Measurements from ENCODE around the gene CCDC9.

Gene CCDC9

GRCh38 chr19:47280183-47280797 lies 24.0 kb downstream of the CCDC9 start:
- TF ChIP-seq RAD21 (IDR thresholded peaks at IDR 0.05; ENCODE audit: low read depth) = peak; percentile 24; the same call in 1 of the 2 replicates
- TF ChIP-seq CREB1 (IDR thresholded peaks at IDR 0.05; ENCODE audit: low read depth) = no peak

- TF ChIP-seq TCF12 (IDR thresholded peaks at IDR 0.05; ENCODE audit: low read depth) = no peak
- TF ChIP-seq ZBTB7A (IDR thresholded peaks at IDR 0.05; ENCODE audit: low read depth) = no peak
- no peak for TF ChIP-seq YY1 (IDR thresholded peaks at IDR 0.05; ENCODE audit: low read depth)
- no peak; the same call in 1 of the 2 replicates for TF ChIP-seq NFIC (IDR thresholded peaks at IDR 0.05)
- TF ChIP-seq TEAD4 (IDR thresholded peaks at IDR 0.05) = no peak
- TF ChIP-seq REST (IDR thresholded peaks at IDR 0.05; ENCODE audit: low read depth) = no peak
- TF ChIP-seq MAX (IDR thresholded peaks at IDR 0.05) = no peak
- no peak for TF ChIP-seq CREB1 (IDR thresholded peaks at IDR 0.05; ENCODE audit: low read depth)
- no peak for TF ChIP-seq EGR1 (IDR thresholded peaks at IDR 0.05)
- no peak for TF ChIP-seq USF1 (IDR thresholded peaks at IDR 0.05)
- no peak for TF ChIP-seq EP300 (IDR thresholded peaks at IDR 0.05; ENCODE audit: borderline replicate concordance)
Observed at GRCh38 chr19:47283405-47284059, 27.2 kb downstream of the CCDC9 start.

- TF ChIP-seq ZBTB7A (IDR thresholded peaks at IDR 0.05; ENCODE audit: low read depth) = no peak
- peak; percentile 76 for TF ChIP-seq RAD21 (IDR thresholded peaks at IDR 0.05; ENCODE audit: low read depth)
Observed at GRCh38 chr19:47284324-47284899, 28.1 kb downstream of the CCDC9 start.

GRCh38 chr19:47296036-47296435 lies 39.7 kb downstream of the CCDC9 start:
- peak; percentile 97 for TF ChIP-seq RAD21 (IDR thresholded peaks at IDR 0.05; ENCODE audit: low read depth)
- no peak for TF ChIP-seq CEBPB (IDR thresholded peaks at IDR 0.05)

GRCh38 chr19:47302249-47302648 lies 45.9 kb downstream of the CCDC9 start:
- no peak for TF ChIP-seq TEAD4 (IDR thresholded peaks at IDR 0.05)
- no peak for TF ChIP-seq TAF1 (IDR thresholded peaks at IDR 0.05; ENCODE audit: low read depth)
- TF ChIP-seq RAD21 (IDR thresholded peaks at IDR 0.05; ENCODE audit: low read depth) = no peak
- no peak for TF ChIP-seq YY1 (IDR thresholded peaks at IDR 0.05; ENCODE audit: low read depth)
- TF ChIP-seq CREB1 (IDR thresholded peaks at IDR 0.05; ENCODE audit: low read depth) = no peak
- TF ChIP-seq USF1 (IDR thresholded peaks at IDR 0.05) = no peak
- no peak for TF ChIP-seq TCF12 (IDR thresholded peaks at IDR 0.05; ENCODE audit: low read depth)

- TF ChIP-seq ZBTB7A (IDR thresholded peaks at IDR 0.05; ENCODE audit: low read depth) = no peak
- TF ChIP-seq RAD21 (IDR thresholded peaks at IDR 0.05; ENCODE audit: low read depth) = no peak
- TF ChIP-seq EGR1 (IDR thresholded peaks at IDR 0.05) = no peak
- TF ChIP-seq TAF1 (IDR thresholded peaks at IDR 0.05; ENCODE audit: low read depth) = no peak
- TF ChIP-seq YY1 (IDR thresholded peaks at IDR 0.05; ENCODE audit: low read depth) = no peak
- no peak for TF ChIP-seq CREB1 (IDR thresholded peaks at IDR 0.05; ENCODE audit: low read depth)
- no peak for TF ChIP-seq FOXM1 (IDR thresholded peaks at IDR 0.05; ENCODE audit: borderline replicate concordance, low read depth)
- TF ChIP-seq TEAD4 (IDR thresholded peaks at IDR 0.05) = no peak
- TF ChIP-seq USF1 (IDR thresholded peaks at IDR 0.05) = no peak
Observed at GRCh38 chr19:47303966-47304365, 47.6 kb downstream of the CCDC9 start.

GRCh38 chr19:47305309-47305751 lies 49.0 kb downstream of the CCDC9 start:
- TF ChIP-seq USF1 (IDR thresholded peaks at IDR 0.05) = no peak
- TF ChIP-seq EP300 (IDR thresholded peaks at IDR 0.05; ENCODE audit: borderline replicate concordance) = no peak
- no peak for TF ChIP-seq NFIC (IDR thresholded peaks at IDR 0.05)
- TF ChIP-seq TCF12 (IDR thresholded peaks at IDR 0.05; ENCODE audit: low read depth) = no peak
- TF ChIP-seq CREB1 (IDR thresholded peaks at IDR 0.05; ENCODE audit: low read depth) = no peak
- TF ChIP-seq CEBPB (IDR thresholded peaks at IDR 0.05) = no peak
- TF ChIP-seq MAX (IDR thresholded peaks at IDR 0.05) = peak; percentile 35; the same call in 1 of the 2 replicates
- TF ChIP-seq EGR1 (IDR thresholded peaks at IDR 0.05) = no peak
- no peak for TF ChIP-seq ZBTB7A (IDR thresholded peaks at IDR 0.05; ENCODE audit: low read depth)
- no peak for TF ChIP-seq FOXM1 (IDR thresholded peaks at IDR 0.05; ENCODE audit: borderline replicate concordance, low read depth)
- no peak for TF ChIP-seq YY1 (IDR thresholded peaks at IDR 0.05; ENCODE audit: low read depth)
- no peak for TF ChIP-seq REST (IDR thresholded peaks at IDR 0.05; ENCODE audit: low read depth)
- TF ChIP-seq TEAD4 (IDR thresholded peaks at IDR 0.05) = peak; percentile 47
- peak; percentile 60; the same call in 1 of the 2 replicates for TF ChIP-seq RAD21 (IDR thresholded peaks at IDR 0.05; ENCODE audit: low read depth)
- TF ChIP-seq TAF1 (IDR thresholded peaks at IDR 0.05; ENCODE audit: low read depth) = no peak
